Endothelial cell (in vitro differentiated cells): ENCODE measurements around the gene LZTS3. TPM values are rescaled to one million over a fixed set of nuclear protein-coding genes. Genes with fewer than 3 reads are reported as not detected.

Experiments
- DNase-seq: peaks from one replicate; pipeline ENCODE4 v3.0.0; 2021; ENCODE audit warnings: low spot score
- H3K27ac Mint-ChIP-seq: one replicate; pipeline ENCODE4 v1.8.0; 2021; ENCODE audit warnings: mixed read lengths, inconsistent platforms; ENCODE audit not compliant: unreplicated experiment
- H3K27me3 Mint-ChIP-seq: one replicate; pipeline ENCODE4 v1.8.0; 2021; ENCODE audit warnings: mild to moderate bottlenecking, moderate library complexity, mixed read lengths, inconsistent platforms; ENCODE audit not compliant: unreplicated experiment
- H3K36me3 Mint-ChIP-seq: one replicate; pipeline ENCODE4 v1.8.0; 2021; ENCODE audit warnings: mild to moderate bottlenecking, low read depth, mixed read lengths, inconsistent platforms; ENCODE audit not compliant: unreplicated experiment
- H3K4me1 Mint-ChIP-seq: one replicate; pipeline ENCODE4 v1.8.0; 2021; ENCODE audit warnings: mild to moderate bottlenecking, mixed read lengths, inconsistent platforms; ENCODE audit not compliant: unreplicated experiment
- H3K4me3 Mint-ChIP-seq: one replicate; pipeline ENCODE4 v1.8.0; 2021; ENCODE audit warnings: mild to moderate bottlenecking, mixed read lengths, inconsistent platforms; ENCODE audit not compliant: unreplicated experiment
- H3K9me3 Mint-ChIP-seq: one replicate; pipeline ENCODE4 v1.8.0; 2021; ENCODE audit warnings: mixed read lengths, inconsistent platforms; ENCODE audit not compliant: unreplicated experiment
- total RNA-seq: library from RNA; stranded (reverse); fragmentation: NEBNext Ultra II Directional; extraction: Animal tissue kit (Norgen Biotek cat#: 25700); gene quantifications from one replicate; pipeline ENCODE4 v1.2.1, GENCODE V29; 2021; ENCODE audit not compliant: unreplicated experiment
- TF ChIP-seq, protein P1 (sequence below): fragments of 200-600 bp; sonication (generic); IDR thresholded peaks from one replicate; pipeline ENCODE4 v1.5.0; 2021; ENCODE audit warnings: antibody characterized with exemption; ENCODE audit not compliant: unreplicated experiment

LZTS3 gene
- total RNA-seq, 1 donor from 2014 or later = 6.1 TPM

GRCh38 chr20:3173610-3174441 lies 477 bp upstream of the LZTS3 start:
- H3K27ac Mint-ChIP-seq = peak overlapping the region; percentile 92
- DNase-seq = peak; percentile 97
- TF ChIP-seq, protein P1, sequence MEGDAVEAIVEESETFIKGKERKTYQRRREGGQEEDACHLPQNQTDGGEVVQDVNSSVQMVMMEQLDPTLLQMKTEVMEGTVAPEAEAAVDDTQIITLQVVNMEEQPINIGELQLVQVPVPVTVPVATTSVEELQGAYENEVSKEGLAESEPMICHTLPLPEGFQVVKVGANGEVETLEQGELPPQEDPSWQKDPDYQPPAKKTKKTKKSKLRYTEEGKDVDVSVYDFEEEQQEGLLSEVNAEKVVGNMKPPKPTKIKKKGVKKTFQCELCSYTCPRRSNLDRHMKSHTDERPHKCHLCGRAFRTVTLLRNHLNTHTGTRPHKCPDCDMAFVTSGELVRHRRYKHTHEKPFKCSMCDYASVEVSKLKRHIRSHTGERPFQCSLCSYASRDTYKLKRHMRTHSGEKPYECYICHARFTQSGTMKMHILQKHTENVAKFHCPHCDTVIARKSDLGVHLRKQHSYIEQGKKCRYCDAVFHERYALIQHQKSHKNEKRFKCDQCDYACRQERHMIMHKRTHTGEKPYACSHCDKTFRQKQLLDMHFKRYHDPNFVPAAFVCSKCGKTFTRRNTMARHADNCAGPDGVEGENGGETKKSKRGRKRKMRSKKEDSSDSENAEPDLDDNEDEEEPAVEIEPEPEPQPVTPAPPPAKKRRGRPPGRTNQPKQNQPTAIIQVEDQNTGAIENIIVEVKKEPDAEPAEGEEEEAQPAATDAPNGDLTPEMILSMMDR = no peak
- peaks cover 11% of the 10 kb centered on the region for H3K27me3 Mint-ChIP-seq
- peaks cover 27% of the 10 kb centered on the region for H3K4me1 Mint-ChIP-seq
- H3K4me3 Mint-ChIP-seq = peak overlapping the region; percentile 93
- no peaks in the 10 kb centered on the region for H3K9me3 Mint-ChIP-seq
- peaks cover 4% of the 10 kb centered on the region for H3K36me3 Mint-ChIP-seq

GRCh38 chr20:3172126-3172932 lies 1.0 kb downstream of the LZTS3 start:
- TF ChIP-seq, protein P1 = no peak
- peaks cover 30% of the 10 kb centered on the region for H3K4me1 Mint-ChIP-seq
- no peaks in the 10 kb centered on the region for H3K9me3 Mint-ChIP-seq
- no peak for DNase-seq
- H3K4me3 Mint-ChIP-seq = peak overlapping the region; percentile 90
- peaks cover 15% of the 10 kb centered on the region for H3K27me3 Mint-ChIP-seq
- H3K27ac Mint-ChIP-seq = peak overlapping the region; percentile 52
- H3K36me3 Mint-ChIP-seq = peaks cover 4% of the 10 kb centered on the region

DNA sequence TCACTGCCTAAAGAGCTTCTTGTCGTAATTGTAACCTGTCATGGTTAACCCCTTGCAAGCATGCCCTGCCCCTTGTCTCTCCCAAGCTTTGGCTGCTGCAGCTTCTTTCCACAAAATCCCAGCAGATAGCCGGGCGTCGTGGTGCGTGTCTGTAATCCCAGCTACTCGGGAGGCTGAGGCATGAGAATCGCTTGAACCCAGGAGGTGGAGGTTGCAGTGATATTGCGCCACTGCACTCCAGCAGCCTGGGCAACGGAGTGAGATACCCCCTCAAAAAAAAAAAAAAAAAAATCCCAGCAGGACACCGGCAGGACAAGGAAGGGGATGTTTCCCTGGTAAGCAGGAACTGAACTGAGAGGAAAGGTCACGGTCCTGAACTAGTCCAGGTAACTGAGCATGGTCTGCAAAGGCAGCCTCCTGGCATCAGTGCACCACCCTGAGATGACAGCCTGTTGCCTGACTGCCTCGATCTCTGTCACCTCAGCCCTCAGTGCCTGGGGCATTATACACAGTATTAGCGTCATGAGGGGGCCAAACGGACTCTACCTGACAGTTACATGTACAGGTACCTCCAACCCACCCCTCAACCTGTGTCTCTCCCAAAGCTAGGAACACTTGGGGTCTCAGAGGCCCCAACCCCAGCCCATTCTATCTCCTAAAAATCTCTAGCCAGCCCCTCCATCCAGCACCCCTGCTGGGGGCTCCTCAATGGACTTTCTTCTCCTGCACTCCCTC lies 1.8 kb downstream of the LZTS3 start:
- Mint-ChIP-seq H3K4me3 (peak overlapping the region; percentile 90), H3K27ac (peak overlapping the region; percentile 52), H3K4me1 (peaks cover 31% of the 10 kb centered on the region), H3K9me3 (no peaks in the 10 kb centered on the region), H3K27me3 (peaks cover 13% of the 10 kb centered on the region), H3K36me3 (peaks cover 4% of the 10 kb centered on the region)
- TF ChIP-seq, protein P1 = no peak
- no peak for DNase-seq

GRCh38 chr20:3168829-3169590 lies 4.3 kb downstream of the LZTS3 start:
- H3K36me3 Mint-ChIP-seq = no peaks in the 10 kb centered on the region
- no peak overlapping the region for H3K27ac Mint-ChIP-seq

More at GRCh38 chr20:3168829-3169590, 4.3 kb downstream of the LZTS3 start:
- DNase-seq = no peak
- Mint-ChIP-seq H3K27me3 (peaks cover 15% of the 10 kb centered on the region), H3K9me3 (no peaks in the 10 kb centered on the region), H3K4me3 (no peak overlapping the region), H3K4me1 (peaks cover 20% of the 10 kb centered on the region)
- TF ChIP-seq, protein P1 = no peak
